HCT116 (cell line): ENCODE data around the gene POMGNT1. TPM values are rescaled to one million over a fixed set of nuclear protein-coding genes. Genes with fewer than 3 reads are reported as not detected.

Experiments
- ATAC-seq: fragments of 200-7000 bp; cut with Tn5 transposase; 2 replicates; pipeline ENCODE4 v1.9.1; 2020; ENCODE audit warnings: mild to moderate bottlenecking, moderate library complexity
- BruUV-seq: library from RNA; stranded (reverse); fragments of 400-500 nt; replicated peaks from 2 replicates; lab custom pipeline; 2021; lab: Mats Ljungman, UMichigan
- CTCF ChIA-PET: fragments of 300-600 bp; sonication (Branson Sonifier 250); formaldehyde crosslinking; loops from one replicate; lab custom pipeline; 2021; ENCODE audit warnings: antibody characterized with exemption; lab: Charles Lee
- POLR2A ChIA-PET: fragments of 300-600, 350-600 bp; sonication (Branson Sonifier 250); formaldehyde crosslinking; loops from one replicate; lab custom pipeline; 2021; ENCODE audit warnings: antibody characterized with exemption; lab: Charles Lee
- RAD21 ChIA-PET, 2 experiments: fragments of 300-600 bp; sonication (Branson Sonifier 250); formaldehyde crosslinking; loops; one replicate each; lab custom pipeline; 2023; ENCODE audit warnings: low total read pairs in 2 of 2; ENCODE audit not compliant: uncharacterized antibody in 2 of 2, unreplicated experiment in 2 of 2, low non-redundant PET in 1 of 2; lab: Charles Lee
- DNase-seq: peaks from one replicate; pipeline ENCODE4 v3.0.0-alpha.2; 2010; ENCODE audit warnings: low read depth, low spot score
- H2AFZ ChIP-seq: fragments of 200-600 bp; shearing (Covaris generic), sonication (generic); 2 replicates; pipeline ENCODE4 v1.6.1; 2017; ENCODE audit warnings: low read depth, mixed run types, mixed read lengths, antibody characterized with exemption, low read length; ENCODE audit not compliant: poor library complexity, severe bottlenecking
- H3K27ac ChIP-seq: 2 replicates; pipeline ENCODE4 v1.5.1; 2012; ENCODE audit warnings: low read depth, low read length
- H3K27me3 ChIP-seq: fragments of 200-600 bp; sonication (generic); 2 replicates; pipeline ENCODE4 v1.6.1; 2016; ENCODE audit warnings: mixed run types, low read length, mixed read lengths; ENCODE audit not compliant: insufficient read depth
- H3K36me3 ChIP-seq, 2 experiments: fragments of 200-500 bp in 1 of 2; fragments of 200-600 bp in 1 of 2; sonication (Bioruptor generic) in 1 of 2; sonication (generic) in 1 of 2; 2 replicates each; pipeline versions ENCODE4 v1.5.1 to v1.6.1; 2014 to 2016; ENCODE audit warnings: low read length in 2 of 2, inconsistent platforms in 1 of 2, mixed read lengths in 1 of 2, mixed run types in 1 of 2; ENCODE audit not compliant: insufficient read depth in 2 of 2, control insufficient read depth in 1 of 2
- H3K4me1 ChIP-seq, 2 experiments: fragments of 200-600 bp in 1 of 2; sonication (generic) in 1 of 2; 2 replicates each; pipeline versions ENCODE4 v1.5.1 to v1.6.1; 2012 to 2017; ENCODE audit warnings: low read length in 2 of 2, inconsistent platforms in 1 of 2, mild to moderate bottlenecking in 1 of 2, mixed read lengths in 1 of 2, mixed run types in 1 of 2, moderate library complexity in 1 of 2; ENCODE audit not compliant: insufficient read depth in 2 of 2, control insufficient read depth in 1 of 2
- H3K4me2 ChIP-seq: fragments of 200-600 bp; sonication (generic); 2 replicates; pipeline ENCODE4 v1.6.1; 2017; ENCODE audit warnings: mixed run types, low read length, mixed read lengths
- H3K4me3 ChIP-seq, 2 experiments: fragments of 200-600 bp in 1 of 2; sonication (generic) in 1 of 2; replicated peaks in 1 of 2; 2 replicates each; pipeline ENCODE4 v1.5.1; 2011 to 2016; ENCODE audit warnings: low read length in 2 of 2, control low read depth in 1 of 2, low read depth in 1 of 2, mild to moderate bottlenecking in 1 of 2, mixed read lengths in 1 of 2, mixed run types in 1 of 2
- H3K79me2 ChIP-seq: fragments of 200-600 bp; sonication (generic); 2 replicates; pipeline ENCODE4 v1.6.1; 2017; ENCODE audit warnings: mild to moderate bottlenecking, mixed run types, low read length, moderate library complexity, mixed read lengths; ENCODE audit not compliant: insufficient read depth
- H3K9ac ChIP-seq: fragments of 200-600 bp; sonication (generic); 2 replicates; pipeline ENCODE4 v1.6.1; 2016; ENCODE audit warnings: low read length, mixed read lengths
- H3K9me2 ChIP-seq: fragments of 200-600 bp; sonication (generic), shearing (Covaris generic); 2 replicates; pipeline ENCODE4 v1.6.1; 2017; ENCODE audit warnings: mixed run types, mild to moderate bottlenecking, moderate library complexity; ENCODE audit not compliant: insufficient read depth
- H3K9me3 ChIP-seq, 2 experiments: fragments of 200-500 bp in 1 of 2; fragments of 200-600 bp in 1 of 2; sonication (Bioruptor generic) in 1 of 2; sonication (generic) in 1 of 2; 2 replicates each; pipeline ENCODE4 v1.6.1; 2014 to 2017; ENCODE audit warnings: low read length in 2 of 2, mixed read lengths in 2 of 2, inconsistent platforms in 1 of 2, low read depth in 1 of 2, mild to moderate bottlenecking in 1 of 2, mixed run types in 1 of 2, moderate library complexity in 1 of 2; ENCODE audit not compliant: control insufficient read depth in 1 of 2, insufficient read depth in 1 of 2
- H4K20me1 ChIP-seq: fragments of 200-600 bp; sonication (generic), shearing (Covaris generic); 2 replicates; pipeline ENCODE4 v1.6.1; 2017; ENCODE audit warnings: mixed run types, mild to moderate bottlenecking, moderate library complexity; ENCODE audit not compliant: insufficient read depth
- CBX3 ChIP-seq: IDR thresholded peaks from 2 replicates; pipeline ENCODE4 v1.6.1; 2012; ENCODE audit warnings: low read depth
- CEBPB ChIP-seq: IDR thresholded peaks from 2 replicates; pipeline ENCODE4 v1.6.1; 2012; ENCODE audit warnings: low read depth
- ELF1 ChIP-seq: IDR thresholded peaks from 2 replicates; pipeline ENCODE4 v1.6.1; 2012; ENCODE audit warnings: low read depth, borderline replicate concordance
- EZH2 ChIP-seq: fragments of 200-600 bp; sonication (generic); IDR thresholded peaks from 2 replicates; pipeline ENCODE4 v1.6.1; 2017; ENCODE audit warnings: antibody characterized with exemption, mixed run types
- EZH2phosphoT487 ChIP-seq: fragments of 200-600 bp; IDR thresholded peaks from 2 replicates; pipeline ENCODE4 v1.6.1; 2018; ENCODE audit warnings: antibody characterized with exemption, borderline replicate concordance
- JUND ChIP-seq: IDR thresholded peaks from 2 replicates; pipeline ENCODE4 v1.6.1; 2012
- MAX ChIP-seq: IDR thresholded peaks from 2 replicates; pipeline ENCODE4 v1.6.1; 2012
- POLR2AphosphoS5 ChIP-seq: IDR thresholded peaks from 2 replicates; pipeline ENCODE4 v1.6.1; 2011; ENCODE audit warnings: mild to moderate bottlenecking, low read depth, low read length, moderate library complexity
- SRF ChIP-seq: IDR thresholded peaks from 2 replicates; pipeline ENCODE4 v1.6.1; 2012; ENCODE audit warnings: low read depth
- TCF7L2 ChIP-seq: IDR thresholded peaks from 2 replicates; pipeline ENCODE4 v1.7.0; 2011; ENCODE audit warnings: borderline replicate concordance, inconsistent platforms; ENCODE audit not compliant: insufficient read depth, insufficient read length; ENCODE audit errors: extremely low read depth
- ZFX ChIP-seq: fragments of 450-650 bp; IDR thresholded peaks from 2 replicates; pipeline ENCODE4 v1.6.1; 2017
- ZNF274 ChIP-seq: fragments of 200-500 bp; sonication (Bioruptor generic); IDR thresholded peaks from 2 replicates; pipeline ENCODE4 v1.6.1; 2014; ENCODE audit warnings: mild to moderate bottlenecking, low read depth, low read length, inconsistent platforms
- intact Hi-C: fragments of 100-400 bp; cut with micrococcal nuclease; formaldehyde crosslinking; loops from 2 replicates; pipeline ENCODE4 v1.10.0; 2022
- total RNA-seq: library from RNA; stranded (reverse); gene quantifications from one replicate; pipeline ENCODE4 v1.2.1, GENCODE V29; 2021; ENCODE audit not compliant: unreplicated experiment
- TF ChIP-seq, protein P1 (sequence below): IDR thresholded peaks from 2 replicates; pipeline ENCODE4 v1.6.1; 2011; ENCODE audit warnings: mild to moderate bottlenecking, low read length, moderate library complexity; ENCODE audit not compliant: insufficient replicate concordance; ENCODE audit errors: extremely low read depth

The POMGNT1 gene
- total RNA-seq, 1 experiment from 2014 or later: 97.7 TPM

DNA sequence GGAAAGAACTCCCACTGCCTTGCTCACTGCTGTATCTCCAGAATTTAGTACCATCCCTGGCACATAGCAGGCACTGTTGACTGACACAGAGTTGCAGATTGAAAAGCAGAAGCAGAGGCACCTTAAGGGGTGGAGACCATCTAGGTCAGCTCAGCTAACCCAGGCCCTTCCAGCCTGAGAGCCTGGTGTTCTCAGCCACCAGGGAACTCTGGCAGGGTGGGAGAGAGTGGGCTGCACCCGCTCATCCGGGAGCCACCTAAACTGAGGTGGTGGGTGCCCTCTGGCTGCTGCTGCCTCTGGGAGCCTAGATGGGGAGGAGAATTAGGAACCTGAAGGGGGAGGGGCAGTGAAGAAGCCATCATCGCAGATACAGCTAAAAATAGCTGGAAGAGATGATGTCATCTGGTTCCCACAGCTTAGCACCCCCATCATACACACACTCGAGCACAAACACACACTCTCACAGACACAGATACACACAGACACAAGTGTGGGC is 24.8 kb downstream of the POMGNT1 start:
- intact Hi-C loops: no loop called here
- RAD21 ChIA-PET: no interaction called here
- H3K27ac ChIP-seq: no peak overlapping the region
- BruUV-seq: no TSS peak
- no peak; the same call in 1 of the 2 replicates for ATAC-seq
- H3K36me3 ChIP-seq: no peaks in the 10 kb centered on the region
- no peaks in the 10 kb centered on the region for H3K9me2 ChIP-seq
- H3K4me1 ChIP-seq: peaks cover 39 to 42% of the 10 kb centered on the region in 2 experiments
- H4K20me1 ChIP-seq: no peaks in the 10 kb centered on the region
- no peak overlapping the region for H3K9ac ChIP-seq
- CTCF ChIA-PET: interaction anchor here (1.0 to 2.1 kb wide), 2 partner anchors 50 to 138 kb away, joined by 3 to 9 read pairs; no protein-coding TSS in a partner anchor
- H3K4me3 ChIP-seq: no peak overlapping the region
- no peak overlapping the region for H3K4me2 ChIP-seq
- no peak for DNase-seq
- H3K27me3 ChIP-seq: no peaks in the 10 kb centered on the region
- no peak overlapping the region for H2AFZ ChIP-seq
- no peak for TF ChIP-seq ELF1
- TF ChIP-seq EZH2: no peak
- TF ChIP-seq CEBPB: no peak
- no peak for TF ChIP-seq EZH2phosphoT487
- TF ChIP-seq POLR2AphosphoS5: no peak
- no peak for TF ChIP-seq CBX3
- TF ChIP-seq ZFX: no peak
- TF ChIP-seq ZNF274: no peak
- no peak for TF ChIP-seq MAX
- TF ChIP-seq JUND: no peak
- TF ChIP-seq SRF: no peak
- TF ChIP-seq, protein P1, sequence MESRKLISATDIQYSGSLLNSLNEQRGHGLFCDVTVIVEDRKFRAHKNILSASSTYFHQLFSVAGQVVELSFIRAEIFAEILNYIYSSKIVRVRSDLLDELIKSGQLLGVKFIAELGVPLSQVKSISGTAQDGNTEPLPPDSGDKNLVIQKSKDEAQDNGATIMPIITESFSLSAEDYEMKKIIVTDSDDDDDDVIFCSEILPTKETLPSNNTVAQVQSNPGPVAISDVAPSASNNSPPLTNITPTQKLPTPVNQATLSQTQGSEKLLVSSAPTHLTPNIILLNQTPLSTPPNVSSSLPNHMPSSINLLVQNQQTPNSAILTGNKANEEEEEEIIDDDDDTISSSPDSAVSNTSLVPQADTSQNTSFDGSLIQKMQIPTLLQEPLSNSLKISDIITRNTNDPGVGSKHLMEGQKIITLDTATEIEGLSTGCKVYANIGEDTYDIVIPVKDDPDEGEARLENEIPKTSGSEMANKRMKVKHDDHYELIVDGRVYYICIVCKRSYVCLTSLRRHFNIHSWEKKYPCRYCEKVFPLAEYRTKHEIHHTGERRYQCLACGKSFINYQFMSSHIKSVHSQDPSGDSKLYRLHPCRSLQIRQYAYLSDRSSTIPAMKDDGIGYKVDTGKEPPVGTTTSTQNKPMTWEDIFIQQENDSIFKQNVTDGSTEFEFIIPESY: no peak
- TF ChIP-seq TCF7L2: no peak
- H3K79me2 ChIP-seq: no peaks in the 10 kb centered on the region
- H3K9me3 ChIP-seq: no peaks in the 10 kb centered on the region
- POLR2A ChIA-PET: interaction anchor here (0.5 to 1.4 kb wide), 2 partner anchors 9 to 71 kb away, joined by 3 to 4 read pairs; no protein-coding TSS in a partner anchor
